ENCODE measurements around the gene MAP3K6. TPM values are rescaled to one million over a fixed set of nuclear protein-coding genes. Genes with fewer than 3 reads are reported as not detected.
A peak's percentile ranks its signal among the peaks of the same experiment; 100 is the strongest.

The MAP3K6 gene
- total and polyA plus RNA-seq, 2 of the 13 experiments (the other 11 are each of a cell fraction or from before 2014, with no cell fraction given): 2.7 to 3.2 TPM

- TF ChIP-seq MNT (IDR thresholded peaks at IDR 0.05): peak; percentile 83
- 0 out of 2 replicates have a peak, but pooled peaks have one; percentile 52 for TF ChIP-seq KLF6 (CRISPR knock-in tag; IDR thresholded peaks at IDR 0.05)
- no peak for TF ChIP-seq ZNF337 (CRISPR knock-in tag; IDR thresholded peaks at IDR 0.05; ENCODE audit: borderline replicate concordance, low read depth)
- no peak for TF ChIP-seq SMAD9 (CRISPR knock-in tag; IDR thresholded peaks at IDR 0.05)
- TF ChIP-seq CBX2 (IDR thresholded peaks at IDR 0.05; ENCODE audit: low read depth, low read length): no peak
- TF ChIP-seq CBX2 (CRISPR knock-in tag; IDR thresholded peaks at IDR 0.05; ENCODE audit: low read depth): no peak
- TF ChIP-seq PCBP2 (optimal IDR thresholded peaks at IDR 0.05; ENCODE audit: low read depth, low read length, poor library complexity, severe bottlenecking): no peak
- TF ChIP-seq GFI1 (CRISPR knock-in tag; IDR thresholded peaks at IDR 0.05; ENCODE audit: borderline replicate concordance): no peak; the same call in 1 of the 2 replicates
- peak; percentile 61; the same call in 1 of the 2 replicates for TF ChIP-seq MXD3 (CRISPR knock-in tag; IDR thresholded peaks at IDR 0.05)
- TF ChIP-seq SRY (CRISPR knock-in tag; IDR thresholded peaks at IDR 0.05): peak; percentile 38; the same call in 1 of the 2 replicates
- peak; percentile 95 for TF ChIP-seq YEATS4 (CRISPR knock-in tag; IDR thresholded peaks at IDR 0.05; ENCODE audit: borderline replicate concordance)
- peak; percentile 87 for TF ChIP-seq TFDP1 (CRISPR knock-in tag; IDR thresholded peaks at IDR 0.05; ENCODE audit: borderline replicate concordance)
- no peak for TF ChIP-seq ZNF841 (CRISPR knock-in tag; IDR thresholded peaks at IDR 0.05; ENCODE audit: borderline replicate concordance)
- TF ChIP-seq GRHL1 (CRISPR knock-in tag; conservative IDR thresholded peaks at IDR 0.05): no peak
- TF ChIP-seq FOXC1 (CRISPR knock-in tag; IDR thresholded peaks at IDR 0.05; ENCODE audit: borderline replicate concordance): peak; percentile 90; the same call in 1 of the 2 replicates
- no peak for TF ChIP-seq ZFAT (CRISPR knock-in tag; conservative IDR thresholded peaks at IDR 0.05)
- TF ChIP-seq REST (IDR thresholded peaks at IDR 0.05; ENCODE audit: borderline replicate concordance in 1 of 2, low read depth in 1 of 2, low read length in 2 of 2): no peak
- TF ChIP-seq ZNF205 (CRISPR knock-in tag; IDR thresholded peaks at IDR 0.05): peak; percentile 76
- peak; percentile 39; the same call in 1 of the 2 replicates for TF ChIP-seq ZNF569 (CRISPR knock-in tag; IDR thresholded peaks at IDR 0.05; ENCODE audit: borderline replicate concordance)
- TF ChIP-seq ISL2 (CRISPR knock-in tag; IDR thresholded peaks at IDR 0.05): peak; percentile 79; the same call in 1 of the 2 replicates
Measured at GRCh38 chr1:27321813-27322568, 44.8 kb downstream of the MAP3K6 start, which contains the start of gene TMEM222 (continued).
